HepG2 (cell line): ENCODE results near the gene HORMAD2. TPM values are rescaled to one million over a fixed set of nuclear protein-coding genes. Genes with fewer than 3 reads are reported as not detected.

ENCODE experiments used
- ATAC-seq: fragments of 200-7000 bp; cut with Tn5 transposase; 3 replicates; pipeline ENCODE4 v1.9.1; 2020; ENCODE audit warnings: mild to moderate bottlenecking, moderate library complexity
- BruUV-seq: library from RNA; stranded (reverse); fragments of 400-500 nt; replicated peaks from 2 replicates; lab custom pipeline; 2021; lab: Mats Ljungman, UMichigan
- CTCF ChIA-PET: fragments of 300-600 bp; formaldehyde crosslinking; extraction: SDS; loops from one replicate; lab custom pipeline; 2021; ENCODE audit warnings: low total read pairs, inconsistent platforms, low intra/inter-chr PET ratio; lab: Yijun Ruan, JAX
- POLR2A ChIA-PET: fragments of 350-600 bp; sonication (Branson Sonifier 250); formaldehyde crosslinking; loops from one replicate; lab custom pipeline; 2020; ENCODE audit warnings: antibody characterized with exemption, inconsistent platforms; lab: Yijun Ruan, JAX
- DNase-seq: peaks from one replicate; pipeline ENCODE4 v3.0.0-alpha.2; 2015; ENCODE audit warnings: low spot score
- FAIRE-seq: peaks from 3 replicates; lab custom pipeline; 2011; peaks lifted over from hg19 to GRCh38; lab: Jason Lieb, UNC
- H2AFZ ChIP-seq: one replicate; pipeline ENCODE4 v1.6.1; 2011; ENCODE audit warnings: low read length, inconsistent platforms
- H3K27ac ChIP-seq: fragments of 300-600 bp; 3 replicates; pipeline ENCODE4 v1.8.0; 2011; ENCODE audit warnings: mixed run types, mild to moderate bottlenecking, mixed read lengths, low read length, inconsistent platforms; ENCODE audit not compliant: insufficient read depth; ENCODE audit errors: extremely low read length
- H3K27me3 ChIP-seq, 2 experiments: fragments of 200-600 bp in 1 of 2; 2 replicates in 1 of 2; 3 replicates in 1 of 2; pipeline versions ENCODE4 v1.6.0 to v1.8.0; 2011; ENCODE audit warnings: low read length in 2 of 2, mild to moderate bottlenecking in 2 of 2, moderate library complexity in 2 of 2, inconsistent platforms in 1 of 2; ENCODE audit not compliant: insufficient read depth in 2 of 2, control insufficient read depth in 1 of 2
- H3K36me3 ChIP-seq, 2 experiments: fragments of 200-600 bp in 1 of 2; replicated peaks in 1 of 2; 2 replicates in 1 of 2; 3 replicates in 1 of 2; pipeline versions ENCODE4 v1.5.1 to v1.8.0; 2011; ENCODE audit warnings: low read length in 2 of 2, inconsistent platforms in 1 of 2; ENCODE audit not compliant: insufficient read depth in 2 of 2, control insufficient read depth in 1 of 2
- H3K4me1 ChIP-seq: 2 replicates; pipeline ENCODE4 v1.5.1; 2012; ENCODE audit warnings: low read length, inconsistent platforms; ENCODE audit not compliant: insufficient read depth
- H3K4me2 ChIP-seq: 2 replicates; pipeline ENCODE4 v1.6.0; 2011; ENCODE audit warnings: low read depth, low read length, inconsistent platforms
- H3K4me3 ChIP-seq, 3 experiments: fragments of 200-600 bp in 1 of 3; sonication (generic), shearing (Covaris generic) in 1 of 3; replicated peaks in 1 of 3; 2 replicates each; pipeline ENCODE4 v1.5.1; 2011 to 2016; ENCODE audit warnings: low read length in 3 of 3, inconsistent platforms in 2 of 3, low read depth in 2 of 3, mild to moderate bottlenecking in 2 of 3, control low read depth in 1 of 3, mixed read lengths in 1 of 3; ENCODE audit not compliant: insufficient read depth in 1 of 3
- H3K79me2 ChIP-seq: one replicate; pipeline ENCODE4 v1.6.1; 2011; ENCODE audit warnings: low read length, inconsistent platforms; ENCODE audit not compliant: insufficient read depth
- H3K9ac ChIP-seq: 2 replicates; pipeline ENCODE4 v1.6.0; 2011; ENCODE audit warnings: mild to moderate bottlenecking, low read depth, low read length, inconsistent platforms; ENCODE audit not compliant: insufficient read depth
- H3K9me3 ChIP-seq: 2 replicates; pipeline ENCODE4 v1.5.1; 2012; ENCODE audit warnings: mild to moderate bottlenecking, low read length
- H4K20me1 ChIP-seq: 2 replicates; pipeline ENCODE4 v1.6.0; 2011; ENCODE audit warnings: inconsistent platforms, mild to moderate bottlenecking, low read length, moderate library complexity; ENCODE audit not compliant: insufficient read depth
- EEA1 ChIP-seq: sonication (generic); formaldehyde crosslinking; IDR thresholded peaks from 2 replicates; pipeline ENCODE4 v1.5.1; 2020; ENCODE audit warnings: mild to moderate bottlenecking, missing genetic modification reagents, borderline replicate concordance
- GATA4 ChIP-seq: sonication (generic); IDR thresholded peaks from 2 replicates; pipeline ENCODE4 v1.6.1; 2016; ENCODE audit warnings: antibody characterized with exemption, low read depth, borderline replicate concordance
- IRF2 ChIP-seq: IDR thresholded peaks from 2 replicates; pipeline ENCODE4 v1.6.1; 2018; ENCODE audit warnings: missing genetic modification reagents, missing compliant biosample characterization
- MYC ChIP-seq: sonication (generic); formaldehyde crosslinking; IDR thresholded peaks from 2 replicates; pipeline ENCODE4 v1.9.0; 2021; ENCODE audit warnings: missing genetic modification reagents, borderline replicate concordance
- TCF7 ChIP-seq: sonication (generic); IDR thresholded peaks from 2 replicates; pipeline ENCODE4 v1.6.1; 2016; ENCODE audit warnings: antibody characterized with exemption, low read depth
- ZBTB42 ChIP-seq: sonication (generic); formaldehyde crosslinking; IDR thresholded peaks from 2 replicates; pipeline ENCODE4 v1.5.0; 2020; ENCODE audit warnings: mild to moderate bottlenecking, missing genetic modification reagents
- ZMYM3 ChIP-seq: sonication (generic); formaldehyde crosslinking; IDR thresholded peaks from 2 replicates; pipeline ENCODE4 v1.5.1; 2020; ENCODE audit warnings: mild to moderate bottlenecking, missing genetic modification reagents
- ZNF30 ChIP-seq: sonication (generic); formaldehyde crosslinking; IDR thresholded peaks from 2 replicates; pipeline ENCODE4 v1.5.0; 2020; ENCODE audit warnings: mild to moderate bottlenecking, missing genetic modification reagents
- ZNF331 ChIP-seq: sonication (generic); formaldehyde crosslinking; IDR thresholded peaks from 2 replicates; pipeline ENCODE4 v1.4.0; 2020; ENCODE audit warnings: missing genetic modification reagents
- ZNF460 ChIP-seq: sonication (generic); formaldehyde crosslinking; IDR thresholded peaks from 2 replicates; pipeline ENCODE4 v1.5.1; 2020; ENCODE audit warnings: missing genetic modification reagents, mild to moderate bottlenecking, borderline replicate concordance
- ZNF629 ChIP-seq: sonication (generic); formaldehyde crosslinking; conservative IDR thresholded peaks from 2 replicates; pipeline ENCODE4 v1.5.0; 2020; ENCODE audit warnings: missing genetic modification reagents
- ZNF720 ChIP-seq: sonication (generic); formaldehyde crosslinking; IDR thresholded peaks from 2 replicates; pipeline ENCODE4 v1.4.0; 2020; ENCODE audit warnings: missing genetic modification reagents
- WGBS: methylation state at CpG from one replicate; pipeline ENCODE4 v1.1.6; 2017; ENCODE audit warnings: low lambda C conversion rate; 5-methylcytosine and 5-hydroxymethylcytosine counted together
- in situ Hi-C: cut with HindIII; loops from 2 replicates; pipeline ENCODE4 v1.10.0; 2017; ENCODE audit warnings: low pct_unique_long_range_greater_than_20kb; ENCODE audit not compliant: extremely low pct_ligation_motif_present
- intact Hi-C: fragments of 100-400 bp; cut with micrococcal nuclease; formaldehyde crosslinking; loops from one replicate; pipeline ENCODE4 v1.10.0; 2022; ENCODE audit not compliant: unreplicated experiment
- polyA plus RNA-seq, 8 experiments: library from polyadenylated mRNA; depleted of rRNA in 3 of 8; stranded (reverse) in 7 of 8; unstranded in 1 of 8; fragments of >200 nt; fragmentation: Illumina TruSeq in 4 of 8; extraction: Trizol in 4 of 8; gene quantifications; 2 replicates each; pipeline versions ENCODE4 v1.2.1 to v1.2.3, GENCODE V29; 2011 to 2016; ENCODE audit warnings: low read depth in 4 of 8, missing spikeins in 1 of 8, mixed read lengths in 1 of 8; ENCODE audit not compliant: insufficient read depth in 1 of 8
- total RNA-seq, 5 experiments: library from RNA; depleted of rRNA; stranded (reverse); fragments of >200 nt; fragmentation: Illumina TruSeq; extraction: Trizol; gene quantifications; 2 replicates each; pipeline ENCODE4 v1.2.3, GENCODE V29; 2016; ENCODE audit warnings: low read depth in 1 of 5
- TF ChIP-seq, protein P1 (sequence below): fragments of 450-650 bp; IDR thresholded peaks from 2 replicates; pipeline ENCODE4 v1.6.1; 2017; ENCODE audit warnings: mild to moderate bottlenecking
- TF ChIP-seq, protein P2 (sequence below): sonication (generic); formaldehyde crosslinking; IDR thresholded peaks from 2 replicates; pipeline ENCODE4 v1.4.0; 2020; ENCODE audit warnings: missing genetic modification reagents

The HORMAD2 gene
- total and polyA plus RNA-seq, 2 of the 13 experiments (the other 11 are each of a cell fraction or from before 2014, with no cell fraction given): not detected

DNA sequence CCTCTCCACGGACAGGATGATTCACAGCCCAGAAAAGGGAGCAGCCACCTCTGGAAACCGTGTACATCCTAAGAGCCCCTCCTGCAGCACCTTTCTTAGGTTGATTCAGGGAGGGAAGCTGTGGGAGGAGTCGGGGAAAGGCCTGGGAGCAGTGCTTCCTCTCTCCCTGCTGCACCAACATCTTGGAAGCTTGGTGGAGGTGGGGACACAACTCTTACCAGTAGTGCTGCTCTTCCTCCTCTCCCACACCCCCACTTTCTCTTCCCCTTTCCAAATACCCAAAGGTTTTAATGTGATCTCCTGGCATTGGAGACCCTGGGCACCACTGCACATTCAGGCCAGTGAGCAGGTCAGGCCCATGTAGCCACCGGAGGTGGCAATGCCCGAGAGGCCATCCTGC, 46.4 kb upstream of the HORMAD2 start:
- no peak overlapping the region for H3K9ac ChIP-seq
- no peaks in the 10 kb centered on the region for H3K79me2 ChIP-seq
- H3K4me1 ChIP-seq: no peaks in the 10 kb centered on the region
- CTCF ChIA-PET: no interaction called here
- no peak overlapping the region for H3K4me2 ChIP-seq
- intact Hi-C loops: no loop called here
- POLR2A ChIA-PET: no interaction called here
- DNase-seq: no peak
- BruUV-seq: no TSS peak
- TF ChIP-seq, protein P1, sequence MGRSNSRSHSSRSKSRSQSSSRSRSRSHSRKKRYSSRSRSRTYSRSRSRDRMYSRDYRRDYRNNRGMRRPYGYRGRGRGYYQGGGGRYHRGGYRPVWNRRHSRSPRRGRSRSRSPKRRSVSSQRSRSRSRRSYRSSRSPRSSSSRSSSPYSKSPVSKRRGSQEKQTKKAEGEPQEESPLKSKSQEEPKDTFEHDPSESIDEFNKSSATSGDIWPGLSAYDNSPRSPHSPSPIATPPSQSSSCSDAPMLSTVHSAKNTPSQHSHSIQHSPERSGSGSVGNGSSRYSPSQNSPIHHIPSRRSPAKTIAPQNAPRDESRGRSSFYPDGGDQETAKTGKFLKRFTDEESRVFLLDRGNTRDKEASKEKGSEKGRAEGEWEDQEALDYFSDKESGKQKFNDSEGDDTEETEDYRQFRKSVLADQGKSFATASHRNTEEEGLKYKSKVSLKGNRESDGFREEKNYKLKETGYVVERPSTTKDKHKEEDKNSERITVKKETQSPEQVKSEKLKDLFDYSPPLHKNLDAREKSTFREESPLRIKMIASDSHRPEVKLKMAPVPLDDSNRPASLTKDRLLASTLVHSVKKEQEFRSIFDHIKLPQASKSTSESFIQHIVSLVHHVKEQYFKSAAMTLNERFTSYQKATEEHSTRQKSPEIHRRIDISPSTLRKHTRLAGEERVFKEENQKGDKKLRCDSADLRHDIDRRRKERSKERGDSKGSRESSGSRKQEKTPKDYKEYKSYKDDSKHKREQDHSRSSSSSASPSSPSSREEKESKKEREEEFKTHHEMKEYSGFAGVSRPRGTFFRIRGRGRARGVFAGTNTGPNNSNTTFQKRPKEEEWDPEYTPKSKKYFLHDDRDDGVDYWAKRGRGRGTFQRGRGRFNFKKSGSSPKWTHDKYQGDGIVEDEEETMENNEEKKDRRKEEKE: no peak
- no peak for TF ChIP-seq GATA4
- no peak for TF ChIP-seq EEA1 (CRISPR knock-in tag)
- no peak for TF ChIP-seq ZNF460 (CRISPR knock-in tag)
- TF ChIP-seq ZNF629 (CRISPR knock-in tag): no peak
- no peak for TF ChIP-seq ZBTB42 (CRISPR knock-in tag)
- no peak for TF ChIP-seq ZNF30 (CRISPR knock-in tag)
- TF ChIP-seq ZNF331 (CRISPR knock-in tag): no peak
- TF ChIP-seq MYC (CRISPR knock-in tag): no peak
- TF ChIP-seq TCF7: no peak
- TF ChIP-seq ZNF720 (CRISPR knock-in tag): no peak
- no peak for TF ChIP-seq IRF2
- TF ChIP-seq ZMYM3: no peak
- TF ChIP-seq, protein P2, sequence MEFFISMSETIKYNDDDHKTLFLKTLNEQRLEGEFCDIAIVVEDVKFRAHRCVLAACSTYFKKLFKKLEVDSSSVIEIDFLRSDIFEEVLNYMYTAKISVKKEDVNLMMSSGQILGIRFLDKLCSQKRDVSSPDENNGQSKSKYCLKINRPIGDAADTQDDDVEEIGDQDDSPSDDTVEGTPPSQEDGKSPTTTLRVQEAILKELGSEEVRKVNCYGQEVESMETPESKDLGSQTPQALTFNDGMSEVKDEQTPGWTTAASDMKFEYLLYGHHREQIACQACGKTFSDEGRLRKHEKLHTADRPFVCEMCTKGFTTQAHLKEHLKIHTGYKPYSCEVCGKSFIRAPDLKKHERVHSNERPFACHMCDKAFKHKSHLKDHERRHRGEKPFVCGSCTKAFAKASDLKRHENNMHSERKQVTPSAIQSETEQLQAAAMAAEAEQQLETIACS: no peak
- no peaks in the 10 kb centered on the region for H3K9me3 ChIP-seq
- H3K27me3 ChIP-seq: no peaks in the 10 kb centered on the region; a peak in 1 of 5 replicates
- H3K27ac ChIP-seq: no peak overlapping the region
- no peak overlapping the region for H3K4me3 ChIP-seq
- 90% methylated on average over 2 of the region's 5 CpGs for WGBS
- in situ Hi-C loops: no loop called here
- H4K20me1 ChIP-seq: no peaks in the 10 kb centered on the region
- H3K36me3 ChIP-seq: no peaks in the 10 kb centered on the region
- no peak overlapping the region for H2AFZ ChIP-seq
- ATAC-seq: no peak
- FAIRE-seq: no peak
